H4 (cell line): Measurements from ENCODE around the gene C17orf75. TPM values are rescaled to one million over a fixed set of nuclear protein-coding genes. Genes with fewer than 3 reads are reported as not detected.

Source experiments
- DNase-seq: peaks from one replicate; pipeline ENCODE4 v3.0.0-alpha.2; 2015; ENCODE audit warnings: low spot score
- total RNA-seq: library from RNA; depleted of rRNA; stranded (reverse); fragments of >200 nt; shearing (Covaris generic); gene quantifications from 2 replicates; pipeline ENCODE4 v1.2.3, GENCODE V29; 2014

C17orf75 gene
- total RNA-seq, 1 experiment from 2014 or later: 24.9 TPM

DNA sequence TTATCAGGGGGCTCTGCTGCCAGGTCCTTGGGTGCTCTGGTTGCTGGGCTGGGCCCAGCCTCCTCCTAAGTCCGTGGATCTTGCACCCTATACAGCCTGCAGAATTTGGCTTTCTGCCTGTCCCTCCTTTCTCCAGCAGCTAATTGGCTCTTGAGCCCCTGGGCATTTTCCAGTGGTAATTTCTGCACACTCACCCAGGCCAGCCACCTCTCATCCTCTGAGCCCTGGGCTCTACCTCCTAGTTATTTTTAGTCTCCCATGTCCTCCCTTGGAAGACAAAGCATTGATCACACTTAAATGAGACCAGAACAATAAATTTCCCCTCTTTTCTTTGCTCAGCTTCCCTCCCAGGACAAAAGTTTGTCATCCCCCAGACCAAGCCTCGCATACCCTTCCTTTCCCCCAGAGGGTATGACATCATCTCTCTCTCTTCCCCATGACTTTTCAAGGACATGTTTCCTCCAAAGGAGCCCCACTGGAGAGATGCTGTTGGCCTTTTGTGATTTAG is 38.1 kb downstream of the C17orf75 start:
- DNase-seq: no peak

GRCh38 chr17:32302860-32303649 is 38.9 kb downstream of the C17orf75 start:
- DNase-seq: no peak

- no peak for DNase-seq
These were observed 39.9 kb downstream of the C17orf75 start for GRCh38 chr17:32302037-32302436.

GRCh38 chr17:32299580-32300164 is 42.3 kb downstream of the C17orf75 start:
- no peak for DNase-seq

GRCh38 chr17:32298721-32299579 is 43.0 kb downstream of the C17orf75 start:
- no peak for DNase-seq

DNA sequence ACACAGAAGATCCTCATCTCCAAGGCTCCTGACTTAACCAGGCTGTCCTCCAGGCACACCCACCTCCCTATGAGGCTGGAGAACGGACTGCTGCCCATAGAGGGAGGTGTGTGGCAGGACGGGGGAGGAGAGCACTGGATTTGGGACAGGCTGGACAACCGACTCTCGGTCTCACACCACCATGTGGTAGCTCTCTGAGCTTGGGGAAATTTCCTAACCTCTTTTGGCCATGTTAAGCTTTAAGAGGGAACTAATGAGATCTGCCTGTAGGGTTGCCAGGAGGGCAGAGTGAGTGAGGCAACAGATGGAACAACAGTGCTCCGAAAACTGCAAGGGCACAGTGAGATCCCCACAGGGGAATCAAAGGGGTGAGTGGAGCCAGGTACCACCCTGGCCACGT is 43.7 kb downstream of the C17orf75 start:
- DNase-seq: no peak

- no peak for DNase-seq
These were observed 44.1 kb downstream of the C17orf75 start for GRCh38 chr17:32297860-32298259.

GRCh38 chr17:32297424-32297823 is 44.5 kb downstream of the C17orf75 start:
- no peak for DNase-seq

DNA sequence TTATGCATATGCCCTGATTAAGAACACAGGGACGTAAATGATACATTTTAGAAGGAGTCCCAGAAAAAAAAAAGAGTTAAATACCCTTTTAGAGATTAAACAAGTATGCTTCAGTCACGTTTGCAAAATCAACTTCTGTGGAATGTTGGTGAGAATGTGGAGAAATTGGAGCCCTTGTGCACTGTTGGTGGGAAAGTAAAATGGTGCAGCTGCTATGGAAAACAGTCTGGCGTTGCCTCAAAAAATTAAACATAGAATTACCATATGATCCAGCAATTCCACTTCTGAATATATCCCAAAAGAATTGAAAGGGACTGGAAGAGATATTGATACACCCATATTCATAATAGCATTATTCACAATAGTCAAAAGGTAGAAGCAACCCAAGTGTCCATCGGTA is 49.9 kb downstream of the C17orf75 start:
- no peak for DNase-seq

GRCh38 chr17:32289471-32290070 is 52.4 kb downstream of the C17orf75 start:
- DNase-seq: no peak

- DNase-seq: no peak
These were observed 53.4 kb downstream of the C17orf75 start for GRCh38 chr17:32288615-32289014.

DNA sequence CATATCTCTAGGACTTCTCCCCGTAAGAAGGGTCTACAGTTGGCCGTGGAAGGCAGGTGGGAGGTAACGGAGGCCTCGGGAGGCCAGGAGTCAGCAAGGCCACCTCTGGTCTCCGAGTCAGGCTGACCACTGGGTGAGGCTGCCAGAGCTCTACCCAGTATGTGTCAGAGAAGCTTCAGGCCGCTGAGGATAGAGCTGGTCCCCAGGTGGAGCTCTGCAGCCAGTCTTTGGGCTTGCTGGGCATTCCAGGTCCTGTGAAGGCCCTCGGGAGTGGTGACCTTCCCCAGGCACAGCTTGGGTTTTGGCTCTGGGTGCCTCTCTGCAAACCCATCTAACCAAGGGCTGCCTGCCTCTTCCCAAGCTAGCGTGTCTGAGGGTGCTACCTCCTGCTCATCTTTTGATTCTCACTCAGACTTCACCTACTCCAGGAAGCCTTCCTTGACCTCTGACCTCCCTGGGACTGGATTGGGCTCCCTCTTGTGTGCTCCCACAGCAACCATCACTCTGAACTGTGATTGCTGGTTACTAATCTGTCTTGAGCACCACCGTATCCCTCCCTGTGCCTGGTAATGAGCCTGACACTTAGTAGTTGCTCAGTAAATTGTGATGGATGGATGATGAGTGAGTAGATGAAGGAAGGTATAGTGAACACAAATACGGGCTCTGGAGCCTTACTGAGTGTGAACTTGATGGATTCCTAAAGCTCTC is 54.0 kb downstream of the C17orf75 start:
- no peak for DNase-seq

- no peak for DNase-seq
These were observed 55.5 kb downstream of the C17orf75 start for GRCh38 chr17:32286518-32286900.

GRCh38 chr17:32285746-32286517 is 56.0 kb downstream of the C17orf75 start:
- DNase-seq: no peak

GRCh38 chr17:32285306-32285705 is 56.7 kb downstream of the C17orf75 start:
- no peak for DNase-seq

DNA sequence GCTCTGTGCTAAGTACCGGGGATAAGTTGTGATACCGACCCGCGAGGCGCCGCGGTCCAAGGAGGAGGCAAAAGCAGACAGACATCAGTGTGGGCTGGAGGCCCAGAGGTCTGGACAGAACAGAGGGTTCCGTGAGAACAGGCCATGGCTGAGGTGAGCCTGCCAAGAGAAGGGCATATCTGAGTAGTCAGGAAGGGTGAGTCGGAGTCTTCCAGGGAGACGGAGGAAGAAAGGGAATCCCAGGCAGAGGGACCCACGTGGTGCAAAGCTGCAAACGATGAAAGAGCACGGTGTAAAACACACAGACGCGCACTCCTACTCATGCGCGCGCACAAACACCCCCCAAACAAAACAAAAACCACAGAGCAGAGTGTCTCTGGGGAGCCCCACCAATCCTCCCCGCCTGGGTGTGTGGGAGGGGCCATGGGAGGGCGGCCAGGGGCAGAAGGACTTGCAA is 58.2 kb downstream of the C17orf75 start:
- no peak for DNase-seq

DNA sequence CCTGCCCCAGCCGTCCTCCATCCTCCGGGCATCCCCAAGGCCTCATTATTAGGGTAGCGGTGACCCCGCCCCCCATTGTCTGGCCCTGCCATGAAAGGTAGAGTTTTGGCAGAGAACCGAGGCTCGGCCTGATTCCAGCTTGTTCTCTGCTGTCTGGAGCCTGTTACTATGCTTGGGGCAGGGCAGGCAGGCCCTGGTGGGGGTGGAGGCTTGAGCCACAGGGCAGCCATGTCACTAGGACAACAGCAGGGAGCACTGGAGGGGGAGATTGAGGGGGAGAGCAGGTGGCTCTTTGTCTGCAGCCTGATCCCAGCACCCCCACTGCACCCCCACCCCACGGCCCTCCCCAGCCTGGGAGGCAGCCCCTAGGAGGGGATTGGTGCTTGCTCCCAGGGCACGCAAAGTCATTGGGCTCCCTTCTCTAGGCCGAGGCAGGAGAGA is 60.9 kb downstream of the C17orf75 start:
- no peak for DNase-seq

DNA sequence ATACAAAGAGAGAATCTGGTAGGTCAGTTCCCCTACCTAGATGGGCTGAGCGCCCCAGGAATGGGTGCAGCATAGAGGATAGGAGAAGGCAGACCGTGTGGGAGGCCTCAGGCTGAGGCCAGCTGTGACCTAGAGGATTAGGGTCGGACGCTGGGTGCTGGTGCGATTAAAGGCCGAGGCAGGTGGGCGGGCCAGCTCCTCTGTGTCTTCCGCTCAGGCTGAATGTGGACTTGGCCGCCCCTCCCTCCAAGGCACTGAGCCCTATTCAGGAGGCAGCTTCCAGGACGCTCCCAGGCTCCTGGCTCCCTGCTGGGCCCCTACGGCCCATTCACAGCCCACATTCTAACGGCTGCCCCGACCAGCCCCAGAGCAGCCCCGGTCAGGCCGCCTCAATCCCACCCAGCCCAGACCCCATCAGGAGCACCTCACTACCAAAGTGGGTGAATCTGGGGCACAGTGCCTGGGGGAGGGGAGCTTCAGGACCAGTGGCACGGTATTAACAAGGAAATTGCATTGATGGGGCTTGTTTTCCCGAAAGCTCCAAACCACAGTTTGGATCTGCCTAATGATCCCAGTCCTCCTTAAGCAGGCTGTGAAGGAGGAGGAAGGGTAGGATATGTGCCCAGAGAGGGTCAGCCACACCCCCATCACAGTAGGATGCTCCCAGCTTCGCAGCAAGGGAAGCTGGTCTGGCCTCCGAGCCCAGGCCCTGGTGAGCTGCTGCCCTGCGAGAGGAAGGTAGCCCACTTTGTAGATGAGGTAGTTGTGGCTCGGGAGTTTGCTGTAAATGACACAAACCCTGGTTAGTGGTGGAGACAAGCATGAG is 61.9 kb downstream of the C17orf75 start:
- no peak for DNase-seq

DNA sequence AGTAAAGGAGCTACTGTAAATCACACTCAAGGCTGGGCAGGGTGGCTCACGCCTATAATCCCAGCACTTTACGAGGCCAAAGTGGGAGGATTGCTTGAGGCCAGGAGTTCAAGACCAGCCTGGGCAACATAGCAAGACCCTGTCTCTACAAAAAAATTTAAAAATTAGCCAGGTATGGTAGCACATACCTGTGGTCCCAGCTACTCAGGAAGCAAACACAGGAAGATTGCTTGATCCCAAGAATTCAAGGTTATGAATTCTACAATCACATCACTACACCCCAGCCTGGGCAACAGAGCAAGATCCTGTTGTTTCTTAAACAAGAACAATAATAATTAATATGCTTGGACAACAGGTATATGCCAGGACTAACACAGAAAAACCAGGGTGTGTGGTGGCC is 63.2 kb downstream of the C17orf75 start:
- DNase-seq: no peak
